GM12801 (cell line): Measurements from ENCODE around the gene TMEM37.

Source experiments
- TF ChIP-seq, protein P1 (sequence below): IDR thresholded peaks from one replicate; pipeline ENCODE4 v1.5.1; 2011; ENCODE audit warnings: control low read depth; ENCODE audit not compliant: insufficient read length; ENCODE audit errors: extremely low read depth

The TMEM37 gene

DNA sequence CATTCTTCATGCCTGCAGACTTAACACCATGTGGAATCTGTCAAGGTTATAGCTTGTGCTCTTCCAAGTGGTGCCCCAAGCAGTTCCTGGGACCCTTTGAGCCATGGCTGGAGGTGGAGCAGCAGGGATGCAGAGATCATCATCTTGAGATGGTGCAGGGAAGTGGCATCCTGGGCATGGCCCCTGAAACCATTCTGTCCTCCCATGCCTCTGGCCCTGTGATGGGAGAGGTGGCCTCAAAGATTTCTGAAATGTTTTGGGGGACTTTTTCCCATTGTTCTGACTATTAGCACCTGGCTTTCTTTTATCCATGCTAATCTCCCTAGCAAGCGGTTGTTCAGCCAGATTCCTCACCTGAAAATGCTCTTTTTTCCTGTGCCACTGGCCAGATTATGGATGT, 10.3 kb upstream of the TMEM37 start:
- TF ChIP-seq, protein P1, sequence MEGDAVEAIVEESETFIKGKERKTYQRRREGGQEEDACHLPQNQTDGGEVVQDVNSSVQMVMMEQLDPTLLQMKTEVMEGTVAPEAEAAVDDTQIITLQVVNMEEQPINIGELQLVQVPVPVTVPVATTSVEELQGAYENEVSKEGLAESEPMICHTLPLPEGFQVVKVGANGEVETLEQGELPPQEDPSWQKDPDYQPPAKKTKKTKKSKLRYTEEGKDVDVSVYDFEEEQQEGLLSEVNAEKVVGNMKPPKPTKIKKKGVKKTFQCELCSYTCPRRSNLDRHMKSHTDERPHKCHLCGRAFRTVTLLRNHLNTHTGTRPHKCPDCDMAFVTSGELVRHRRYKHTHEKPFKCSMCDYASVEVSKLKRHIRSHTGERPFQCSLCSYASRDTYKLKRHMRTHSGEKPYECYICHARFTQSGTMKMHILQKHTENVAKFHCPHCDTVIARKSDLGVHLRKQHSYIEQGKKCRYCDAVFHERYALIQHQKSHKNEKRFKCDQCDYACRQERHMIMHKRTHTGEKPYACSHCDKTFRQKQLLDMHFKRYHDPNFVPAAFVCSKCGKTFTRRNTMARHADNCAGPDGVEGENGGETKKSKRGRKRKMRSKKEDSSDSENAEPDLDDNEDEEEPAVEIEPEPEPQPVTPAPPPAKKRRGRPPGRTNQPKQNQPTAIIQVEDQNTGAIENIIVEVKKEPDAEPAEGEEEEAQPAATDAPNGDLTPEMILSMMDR, result no peak

- TF ChIP-seq, protein P1, result no peak
Observed at GRCh38 chr2:119421741-119422140, 9.9 kb upstream of the TMEM37 start.

- TF ChIP-seq, protein P1, result no peak
Observed at GRCh38 chr2:119422360-119423107, 9.1 kb upstream of the TMEM37 start.

DNA sequence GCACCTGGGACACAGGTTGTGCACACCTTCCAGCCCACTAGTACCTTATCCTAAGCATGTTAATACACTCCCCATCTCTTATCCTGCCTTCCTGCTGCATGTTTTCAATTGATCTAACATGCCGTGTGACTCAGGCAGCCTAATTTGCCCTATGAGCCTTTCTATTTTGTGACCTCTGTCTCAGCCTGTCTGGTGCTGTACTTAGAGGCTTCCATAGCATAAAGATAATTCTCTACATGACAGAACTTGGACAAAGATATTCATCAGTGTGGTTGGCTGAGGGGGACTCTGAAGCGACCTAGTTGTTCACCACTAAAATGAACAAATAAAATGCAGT, 8.6 kb upstream of the TMEM37 start:
- TF ChIP-seq, protein P1, result no peak

DNA sequence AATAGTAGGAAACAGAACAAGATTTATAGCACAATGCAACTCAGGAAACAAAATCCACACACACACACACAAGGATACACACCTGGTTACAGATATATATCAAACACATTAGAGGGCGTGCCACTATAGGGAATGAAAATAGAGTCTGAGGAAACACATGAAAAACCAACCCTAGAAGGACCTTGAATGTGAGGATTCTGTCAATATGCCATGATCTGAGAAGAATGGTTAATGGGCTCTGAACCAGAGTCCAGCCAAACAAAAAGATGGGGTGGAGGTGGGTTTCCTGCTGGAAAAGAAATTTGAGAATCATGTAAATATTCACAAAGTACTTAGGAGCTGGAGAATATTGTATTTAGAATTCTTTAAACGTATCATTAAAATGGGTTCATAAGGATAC, 7.8 kb upstream of the TMEM37 start:
- TF ChIP-seq, protein P1, result no peak

DNA sequence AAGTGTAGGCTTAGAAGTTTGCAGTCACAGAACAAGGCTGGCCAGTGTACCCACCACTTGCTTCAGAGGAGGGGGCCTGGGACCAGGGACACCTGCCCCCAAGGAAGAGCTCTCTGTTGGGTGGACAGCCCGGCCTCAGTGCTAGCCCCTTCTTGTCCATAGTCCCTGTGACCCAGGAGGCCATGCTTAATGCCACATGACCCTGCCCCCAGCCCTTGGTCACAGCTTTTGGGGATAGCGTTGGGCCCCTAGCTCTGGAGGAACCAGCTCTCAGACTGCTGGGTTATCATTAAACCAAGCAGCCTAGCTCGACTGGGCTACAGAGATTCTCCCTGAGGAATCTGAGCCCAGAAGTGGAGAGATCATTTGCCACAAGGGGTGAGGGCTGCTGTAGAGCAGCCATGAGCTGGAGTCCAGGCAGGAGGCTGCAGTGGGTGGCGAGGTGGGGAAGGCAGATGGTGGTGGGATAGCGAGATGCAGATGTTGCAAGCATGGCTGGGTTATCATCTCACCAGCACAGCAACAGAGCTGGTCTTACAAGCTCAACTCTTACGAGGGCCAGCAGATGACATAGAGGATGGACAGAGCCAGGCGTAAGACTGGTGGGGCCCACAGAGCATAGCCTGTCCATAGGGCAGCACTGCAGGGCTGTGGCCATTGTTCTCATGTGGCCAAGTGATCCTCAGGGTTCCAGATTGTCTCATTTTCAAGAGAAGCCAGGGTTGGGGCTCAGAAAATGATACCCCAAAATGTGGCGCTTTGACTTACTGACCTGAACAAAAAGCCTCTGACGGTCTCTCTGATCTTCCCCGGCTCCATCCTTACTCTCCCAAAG, 7.2 kb upstream of the TMEM37 start:
- TF ChIP-seq, protein P1, result no peak

GRCh38 chr2:119425119-119425405, 6.6 kb upstream of the TMEM37 start:
- TF ChIP-seq, protein P1, result no peak
